ENCODE data around the gene IFNAR2.
"Not testable (repeated sequence)": the region's sequence is repeated elsewhere in the genome, so short reads cannot be mapped to it uniquely, and the experiment has no call there.

IFNAR2 gene

DNA sequence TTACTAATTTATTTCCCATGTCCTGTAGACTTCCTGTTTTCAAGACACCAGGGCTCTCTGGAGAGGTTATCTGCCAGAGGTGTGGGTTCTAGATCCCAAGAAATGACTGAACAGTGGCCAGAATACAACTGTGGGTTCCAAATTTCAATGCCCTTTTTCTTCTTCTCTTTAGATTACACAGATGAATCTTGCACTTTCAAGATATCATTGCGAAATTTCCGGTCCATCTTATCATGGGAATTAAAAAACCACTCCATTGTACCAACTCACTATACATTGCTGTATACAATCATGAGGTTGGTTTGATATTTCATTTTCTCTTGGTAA is 15.0 kb downstream of the IFNAR2 start:
- no peak for DNase-seq (ENCODE audit: low spot score)

DNA sequence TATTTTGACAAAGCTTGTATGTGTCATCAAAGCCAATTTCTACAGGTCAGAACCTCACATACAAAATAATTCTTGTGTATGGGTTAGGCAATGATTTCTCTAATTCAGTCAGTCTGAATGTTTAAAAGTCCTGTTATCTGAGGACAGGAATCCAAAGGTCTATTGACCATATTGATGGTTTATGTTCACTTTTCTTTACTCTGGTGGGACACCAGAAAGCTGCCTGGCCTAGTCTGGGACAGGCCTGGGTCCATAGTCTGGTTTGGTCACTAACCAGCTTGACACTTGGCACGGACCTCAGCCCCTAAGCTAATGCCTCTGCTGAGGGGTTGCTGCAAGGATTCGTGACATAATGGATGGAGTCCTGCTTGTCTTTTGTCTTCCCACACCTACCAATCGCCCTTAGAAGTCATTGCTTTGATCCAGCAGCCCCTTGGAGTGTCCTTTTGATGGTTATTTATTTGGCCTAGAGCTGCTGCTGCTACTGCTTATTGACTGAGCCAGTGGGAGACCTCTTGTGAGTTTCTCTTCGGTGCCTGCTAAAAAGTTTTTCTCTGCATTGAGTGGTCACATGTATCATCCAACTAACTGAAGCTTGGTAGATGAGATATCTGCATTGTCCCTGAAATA is 15.7 kb downstream of the IFNAR2 start:
- no peak for DNase-seq (ENCODE audit: low spot score)

DNA sequence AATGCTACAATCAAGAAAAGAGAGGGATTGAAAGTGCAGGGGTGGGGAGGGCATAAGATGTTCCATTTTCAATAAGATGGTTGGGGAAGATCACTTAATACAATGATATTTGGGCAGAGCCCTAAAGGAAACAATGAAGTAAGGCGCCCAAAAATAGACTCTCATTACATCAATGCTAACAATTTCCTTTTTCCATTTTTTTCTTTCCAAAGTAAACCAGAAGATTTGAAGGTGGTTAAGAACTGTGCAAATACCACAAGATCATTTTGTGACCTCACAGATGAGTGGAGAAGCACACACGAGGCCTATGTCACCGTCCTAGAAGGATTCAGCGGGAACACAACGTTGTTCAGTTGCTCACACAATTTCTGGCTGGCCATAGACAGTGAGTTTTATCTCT is 16.8 kb downstream of the IFNAR2 start:
- DNase-seq (ENCODE audit: low spot score): no peak

DNA sequence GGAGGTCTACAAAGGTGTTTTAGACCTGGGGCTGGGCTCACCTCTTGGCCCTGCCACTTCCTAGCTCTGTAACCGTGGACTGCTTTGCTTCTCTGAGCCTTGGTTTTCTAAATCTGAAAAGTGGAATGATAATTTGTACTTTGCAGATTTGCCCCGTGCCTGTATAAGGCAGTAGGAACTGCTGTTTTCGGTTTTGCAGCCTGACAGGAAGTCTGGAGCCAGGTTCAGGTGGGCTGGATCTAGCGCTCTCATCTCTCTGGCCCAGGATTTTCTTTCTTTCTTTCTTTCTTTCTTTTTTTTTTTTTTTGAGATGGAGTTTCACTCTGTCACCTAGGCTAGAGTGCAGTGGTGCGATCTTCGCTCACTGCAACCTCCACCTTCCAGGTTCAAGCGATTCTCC is 17.2 kb downstream of the IFNAR2 start:
- DNase-seq (ENCODE audit: low spot score): no peak

DNA sequence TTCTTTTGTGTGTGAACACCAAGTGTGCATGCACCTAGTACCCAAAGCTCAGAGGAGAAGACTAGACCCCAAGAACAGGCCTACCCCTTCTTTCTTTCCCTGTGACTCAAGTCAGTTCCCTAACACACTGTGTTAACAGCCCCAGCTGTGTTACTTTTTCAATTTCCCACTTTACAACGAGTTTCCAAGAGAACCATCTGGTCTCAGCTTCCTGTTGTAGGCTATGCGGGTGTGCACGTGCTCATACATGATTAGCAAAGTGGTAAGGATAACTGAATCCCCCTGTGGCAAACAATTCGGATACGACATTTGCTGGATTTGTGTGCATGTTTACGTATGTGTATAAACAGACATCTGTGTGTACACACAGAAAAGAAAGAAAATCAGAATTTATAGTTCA is 17.9 kb downstream of the IFNAR2 start:
- DNase-seq (ENCODE audit: low spot score): no peak

DNA sequence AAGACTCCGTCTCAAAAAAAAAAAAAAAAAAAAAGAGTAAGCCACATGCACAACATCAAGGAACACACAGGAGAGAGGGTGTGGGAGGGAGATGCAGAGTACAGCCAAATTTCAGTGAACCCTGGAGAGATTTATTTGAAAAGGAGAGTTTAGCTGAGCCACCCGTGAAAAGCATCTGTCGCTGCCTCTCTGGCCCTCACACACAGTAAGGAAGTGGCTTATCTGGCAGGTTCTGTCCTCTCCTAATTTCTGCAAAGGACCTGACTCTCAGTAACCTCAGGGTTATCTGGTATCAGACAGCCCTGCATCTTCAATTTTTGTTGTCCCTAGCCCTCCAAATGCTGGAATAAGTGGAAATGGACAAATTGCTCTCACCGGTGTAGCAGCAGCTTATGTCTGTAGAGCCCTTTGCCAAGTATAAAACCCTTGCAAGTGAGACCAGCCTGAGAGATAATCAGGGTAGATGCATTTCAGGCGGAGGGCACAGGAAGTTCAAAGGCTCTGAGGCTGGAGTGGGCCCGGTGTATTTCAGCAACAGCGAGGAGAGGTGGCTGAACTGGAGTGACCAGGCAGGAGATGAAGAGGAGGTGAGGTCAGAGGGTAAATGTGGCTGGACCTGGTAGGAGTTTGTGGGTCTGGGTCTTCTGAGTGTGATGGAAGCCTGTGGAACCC is 19.7 kb downstream of the IFNAR2 start:
- DNase-seq (ENCODE audit: low spot score): no peak

DNA sequence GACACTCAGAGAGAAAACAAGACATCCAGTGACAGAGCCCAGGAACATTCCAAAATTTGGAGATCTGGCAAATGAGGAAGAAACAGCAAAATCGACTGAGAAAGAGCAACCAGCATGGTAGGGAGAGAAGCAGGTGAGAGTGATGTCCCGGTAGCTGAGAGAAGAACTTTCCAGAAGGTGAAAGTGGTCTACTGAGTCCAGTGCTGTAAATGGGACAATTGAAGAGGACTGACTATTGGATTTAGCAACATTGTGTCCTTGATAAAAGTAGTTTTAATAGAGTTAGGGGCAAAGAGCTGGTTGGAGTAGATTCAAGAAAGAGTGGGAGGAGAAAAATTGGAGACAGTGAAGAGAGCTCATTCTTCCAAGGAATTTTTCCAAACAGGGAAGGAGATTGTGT is 21.4 kb downstream of the IFNAR2 start:
- DNase-seq (ENCODE audit: low spot score): no peak

DNA sequence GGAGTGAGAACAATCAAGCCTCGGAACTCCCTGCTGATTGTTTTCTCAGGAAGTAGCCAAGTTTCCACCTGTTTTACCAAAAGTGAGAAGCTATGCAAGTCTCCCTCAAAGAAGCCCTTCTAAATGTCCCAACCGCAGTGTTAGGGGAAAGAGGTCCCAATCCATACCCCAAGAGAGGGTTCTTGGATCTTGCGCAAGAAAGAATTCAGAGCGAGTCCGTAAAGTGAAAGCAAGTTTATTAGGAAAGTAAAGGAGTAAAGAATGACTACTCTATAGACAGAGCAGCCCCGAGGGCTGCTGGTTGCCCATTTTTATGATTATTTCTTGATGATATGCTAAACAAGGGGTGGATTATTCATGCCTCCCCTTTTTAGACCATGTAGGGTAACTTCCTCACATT is 23.6 kb downstream of the IFNAR2 start:
- not testable (repeated sequence) for DNase-seq (ENCODE audit: low spot score)

DNA sequence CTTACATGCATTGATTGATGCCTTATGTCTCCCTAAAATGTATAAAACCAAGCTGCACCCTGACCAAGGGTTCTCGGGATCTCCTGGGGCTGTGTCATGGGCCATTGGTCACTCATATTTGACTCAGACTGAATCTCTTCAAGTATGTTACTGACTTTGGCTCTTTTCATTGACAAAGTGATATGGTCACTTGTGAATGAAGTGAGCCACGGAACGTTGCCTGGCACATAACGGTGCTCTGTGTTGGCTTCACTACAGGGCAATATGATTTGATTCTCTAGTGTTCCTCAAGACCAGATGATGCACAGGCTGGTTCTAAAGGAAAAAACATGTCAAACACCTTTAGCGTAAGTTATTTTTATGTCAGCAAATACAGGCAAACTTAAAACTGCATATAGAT is 25.0 kb downstream of the IFNAR2 start:
- no peak for DNase-seq (ENCODE audit: low spot score)

DNA sequence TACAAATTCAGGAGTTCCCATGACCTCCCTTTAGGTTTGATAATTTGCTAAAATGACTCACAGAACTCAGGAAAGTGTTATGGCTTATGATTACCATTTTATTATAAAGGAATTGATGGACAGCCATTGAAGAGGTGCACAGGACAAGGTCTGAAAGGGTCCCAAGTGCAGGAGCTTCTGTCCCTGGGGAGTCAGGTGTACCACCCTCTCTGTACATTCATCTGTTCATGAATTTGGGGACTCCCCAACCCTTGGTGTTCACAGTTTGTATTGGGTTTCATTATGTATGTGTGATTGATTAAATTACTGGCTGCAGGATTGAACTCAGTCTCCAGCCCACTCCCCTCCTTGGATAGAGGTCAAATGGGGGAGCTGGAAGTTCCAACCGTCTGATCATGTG is 25.7 kb downstream of the IFNAR2 start:
- DNase-seq (ENCODE audit: low spot score): no peak

DNA sequence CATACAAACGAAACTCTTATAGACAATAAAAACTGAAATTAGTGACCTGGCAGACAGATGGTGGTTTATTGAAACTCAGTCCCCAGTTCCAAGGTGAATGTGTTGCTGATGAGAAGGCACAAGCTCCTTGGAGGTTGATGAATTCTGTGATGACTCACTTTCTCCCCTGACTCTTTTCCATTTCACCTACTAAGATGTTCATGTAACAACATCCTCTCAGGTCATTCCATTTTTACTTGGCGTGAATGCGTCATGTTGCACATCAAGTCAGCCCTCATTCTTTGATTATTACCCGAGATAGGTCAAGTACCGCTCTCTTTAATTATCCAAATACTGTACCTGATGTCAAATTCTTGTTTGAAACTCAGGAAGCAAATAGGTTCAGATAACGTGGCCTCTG is 26.3 kb downstream of the IFNAR2 start:
- no peak for DNase-seq (ENCODE audit: low spot score)

DNA sequence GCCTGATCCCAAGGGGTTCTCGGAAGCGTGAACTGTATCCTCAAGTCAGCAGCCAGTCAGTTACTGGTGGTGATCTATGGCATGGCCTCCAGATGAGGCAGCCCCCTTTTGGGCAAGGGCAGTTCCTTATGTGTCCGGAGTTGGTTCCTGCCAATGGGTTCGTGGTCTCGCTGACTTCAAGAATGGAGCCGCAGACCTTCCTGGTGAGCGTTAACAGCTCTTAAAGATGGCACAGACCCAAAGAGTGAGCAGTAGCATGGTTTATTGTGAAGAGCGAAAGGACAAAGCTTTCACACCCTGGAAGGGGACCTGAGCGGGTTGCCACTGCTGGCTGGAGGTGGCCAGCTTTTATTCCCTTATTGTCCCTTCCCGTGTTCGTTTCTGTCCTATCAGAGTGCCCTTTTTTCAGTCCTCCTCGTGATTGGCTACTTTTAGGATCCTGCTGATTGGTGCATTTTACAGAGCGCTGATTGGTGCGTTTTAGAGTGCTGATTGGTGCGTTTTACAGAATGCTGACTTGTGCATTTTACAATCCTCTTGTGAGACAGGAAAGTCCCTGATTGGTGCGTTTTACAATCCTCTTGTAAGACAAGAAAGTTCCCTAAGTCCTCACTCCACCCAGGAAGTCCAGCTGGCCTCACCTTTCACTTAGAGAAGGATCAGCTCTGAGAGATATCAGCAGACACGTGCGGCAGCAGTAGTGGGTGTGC is 27.5 kb downstream of the IFNAR2 start:
- DNase-seq (ENCODE audit: low spot score): no peak

DNA sequence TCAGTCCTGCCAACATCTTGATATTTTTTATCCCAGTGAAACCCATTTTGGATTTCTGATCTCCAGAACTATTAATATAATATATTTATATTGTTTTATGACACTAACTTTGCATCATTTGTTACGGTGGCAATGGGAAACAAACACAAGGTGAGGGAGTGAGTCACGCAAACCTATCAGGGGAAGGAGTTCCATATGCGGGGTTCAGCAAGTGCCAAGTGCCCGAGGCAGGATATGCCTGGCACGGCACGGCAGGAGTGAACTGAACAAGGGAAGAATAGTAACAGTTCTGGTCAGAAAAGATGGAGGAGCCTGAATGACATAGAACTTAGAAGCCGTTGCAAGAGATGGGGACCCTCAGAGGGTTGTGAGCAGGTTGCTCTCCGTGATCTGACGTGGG is 28.7 kb downstream of the IFNAR2 start:
- no peak for DNase-seq (ENCODE audit: low spot score)

DNA sequence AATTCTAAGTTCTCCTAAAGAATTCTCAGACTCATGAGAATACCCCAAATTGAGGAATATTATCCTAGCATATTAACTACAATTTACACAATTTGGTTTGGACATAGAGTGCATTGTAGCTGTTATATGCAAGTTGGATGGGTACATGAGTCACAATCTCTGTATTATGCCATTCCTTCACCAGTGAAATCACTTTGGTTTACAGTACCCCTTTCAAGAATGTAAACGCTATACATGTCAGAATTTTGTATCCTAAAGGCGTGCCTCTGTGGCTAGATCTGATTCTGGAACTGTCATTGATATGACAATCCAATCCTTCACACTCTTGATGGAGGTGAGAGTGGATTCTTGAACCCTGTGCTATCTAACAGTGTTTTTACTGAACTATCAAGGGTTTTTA is 29.7 kb downstream of the IFNAR2 start:
- no peak for DNase-seq (ENCODE audit: low spot score)

DNA sequence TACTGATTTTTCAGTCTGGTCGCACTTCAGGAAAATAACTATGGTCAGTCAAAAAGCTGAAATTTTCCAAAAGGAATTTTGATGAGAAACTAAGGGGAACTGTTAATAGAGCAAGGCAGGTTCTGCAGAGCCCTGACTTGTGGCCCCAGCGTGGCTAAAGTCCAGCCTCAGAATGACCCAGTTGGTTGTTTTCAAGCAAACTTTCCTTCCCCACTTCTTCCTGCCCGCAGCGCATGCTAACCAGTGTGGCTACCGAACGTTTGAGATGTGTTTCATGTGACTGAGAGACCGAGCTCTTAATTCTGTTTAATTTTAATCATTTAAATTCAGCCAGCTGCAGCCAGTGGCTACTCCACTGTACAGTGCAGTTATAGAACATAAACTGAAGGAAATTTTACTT is 30.3 kb downstream of the IFNAR2 start:
- DNase-seq (ENCODE audit: low spot score): peak; percentile 59

DNA sequence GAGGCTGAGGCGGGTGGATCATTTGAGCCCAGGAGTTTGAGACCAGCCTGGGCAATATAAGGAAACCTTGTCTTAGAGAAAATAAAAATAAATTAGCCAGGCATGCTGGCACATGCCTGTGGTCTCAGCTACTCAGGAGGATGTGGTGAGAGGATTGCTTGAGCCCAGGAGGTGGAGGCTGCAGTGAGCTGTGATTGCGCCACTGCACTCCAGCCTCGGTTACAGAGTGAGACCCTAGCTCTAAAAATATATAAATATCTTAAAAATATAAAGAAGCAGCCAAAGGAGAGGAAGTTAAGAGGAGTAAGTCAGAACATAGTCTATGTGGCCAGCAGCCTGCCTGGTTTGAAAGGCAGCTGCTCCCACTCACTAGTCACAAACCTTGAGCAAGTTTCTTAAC is 31.9 kb downstream of the IFNAR2 start:
- peak; percentile 38 for DNase-seq (ENCODE audit: low spot score)

DNA sequence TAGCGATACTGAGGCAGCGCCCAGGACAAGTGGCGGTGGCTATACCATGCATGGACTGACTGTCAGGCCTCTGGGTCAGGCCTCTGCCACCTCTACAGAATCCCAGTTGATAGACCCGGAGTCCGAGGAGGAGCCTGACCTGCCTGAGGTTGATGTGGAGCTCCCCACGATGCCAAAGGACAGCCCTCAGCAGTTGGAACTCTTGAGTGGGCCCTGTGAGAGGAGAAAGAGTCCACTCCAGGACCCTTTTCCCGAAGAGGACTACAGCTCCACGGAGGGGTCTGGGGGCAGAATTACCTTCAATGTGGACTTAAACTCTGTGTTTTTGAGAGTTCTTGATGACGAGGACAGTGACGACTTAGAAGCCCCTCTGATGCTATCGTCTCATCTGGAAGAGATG is 33.2 kb downstream of the IFNAR2 start:
- DNase-seq (ENCODE audit: low spot score): no peak

DNA sequence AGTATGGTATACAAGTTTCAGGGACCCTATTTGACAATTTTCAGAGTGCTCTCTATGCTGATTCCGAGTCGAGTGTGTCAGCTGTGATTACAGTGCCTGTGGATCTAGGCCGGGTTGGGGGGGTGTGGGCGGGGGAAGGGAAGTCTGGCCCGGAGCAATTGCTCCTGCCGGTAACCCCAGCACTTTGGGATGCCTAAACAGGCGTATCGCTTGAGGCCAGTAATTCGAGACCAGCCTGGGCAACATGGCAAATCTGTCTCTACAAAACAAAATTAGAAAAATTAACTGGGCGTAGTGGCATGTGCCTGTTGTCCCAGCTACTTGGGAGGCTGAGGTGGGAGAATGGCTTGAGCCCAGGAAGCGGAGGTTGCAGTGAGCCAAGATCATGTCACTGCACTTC is 34.8 kb downstream of the IFNAR2 start:
- DNase-seq (ENCODE audit: low spot score): no peak

DNA sequence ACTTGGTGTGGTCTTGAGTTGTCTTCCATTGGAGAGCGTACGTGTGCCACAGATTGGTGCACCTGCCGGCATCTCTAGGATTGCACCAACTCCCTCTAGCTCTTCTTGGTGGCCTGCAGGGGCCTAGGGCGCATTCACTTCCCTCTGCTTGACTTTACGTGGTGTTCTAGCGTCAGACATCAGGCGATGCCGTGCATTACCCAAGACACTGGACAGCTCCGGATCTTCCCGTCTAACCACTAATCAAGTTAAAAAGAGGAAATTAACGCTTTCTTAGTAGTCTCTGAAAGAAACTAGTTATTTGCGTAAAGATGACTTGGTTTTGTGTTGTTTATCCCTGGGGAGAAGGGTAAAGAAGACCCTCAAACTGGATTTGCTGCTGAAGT is 35.9 kb downstream of the IFNAR2 start:
- peak; percentile 80 for DNase-seq (ENCODE audit: low spot score)

DNA sequence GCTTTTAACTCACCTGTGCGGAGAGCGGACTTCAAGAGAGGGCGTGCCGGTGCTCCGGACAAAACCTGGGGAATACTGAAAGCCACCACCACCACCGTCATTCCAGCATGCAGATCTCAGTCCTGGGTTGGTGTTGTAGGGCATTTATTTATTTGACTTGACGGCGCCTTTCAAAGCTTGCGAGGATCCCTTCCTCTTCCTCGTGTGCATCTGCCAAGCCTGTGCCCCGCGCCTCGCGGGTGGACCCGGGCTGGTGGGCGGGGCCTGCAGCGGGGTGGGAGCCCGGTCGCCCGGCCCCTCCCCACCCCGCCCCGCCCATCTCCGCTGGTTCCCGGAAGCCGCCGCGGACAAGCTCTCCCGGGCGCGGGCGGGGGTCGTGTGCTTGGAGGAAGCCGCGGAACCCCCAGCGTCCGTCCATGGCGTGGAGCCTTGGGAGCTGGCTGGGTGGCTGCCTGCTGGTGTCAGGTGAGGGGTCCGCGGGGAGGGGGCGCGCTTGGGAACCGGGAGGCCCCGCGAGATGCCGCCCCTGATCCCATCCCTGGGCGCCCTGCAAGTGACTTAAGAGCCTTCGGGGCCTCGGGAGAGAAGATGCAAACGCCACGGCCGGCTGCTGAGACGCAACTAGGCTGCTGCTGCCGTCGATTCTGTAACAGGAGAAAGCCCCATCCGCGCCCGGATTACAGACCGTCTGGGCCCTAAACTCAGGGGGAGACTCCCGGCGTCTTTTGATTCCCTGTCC is 36.5 kb downstream of the IFNAR2 start, which contains the start of gene IL10RB:
Gene IL10RB (plus strand): TSS at position 318 of the 739 bp plus-strand sequence. CDS start 99 bp downstream, at position 417.
- DNase-seq (ENCODE audit: low spot score): peak; percentile 78

DNA sequence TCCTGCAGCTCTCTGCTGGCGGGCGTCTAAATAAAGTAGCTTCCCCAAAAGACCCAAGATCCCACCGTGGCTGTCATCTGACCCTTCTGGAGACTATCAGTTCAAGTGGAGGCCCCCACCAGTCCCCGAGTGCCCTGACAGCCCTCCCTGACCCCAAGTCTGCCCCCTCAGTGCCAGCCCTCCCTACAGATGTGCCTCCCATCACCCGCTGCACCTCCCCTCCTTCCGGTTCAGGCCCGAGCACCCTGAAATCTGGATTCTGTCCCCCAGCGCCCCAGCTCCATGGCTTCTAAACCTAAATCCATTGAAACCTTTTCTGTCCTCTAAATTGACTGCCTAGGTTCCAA is 37.0 kb downstream of the IFNAR2 start:
- no peak for DNase-seq (ENCODE audit: low spot score)

DNA sequence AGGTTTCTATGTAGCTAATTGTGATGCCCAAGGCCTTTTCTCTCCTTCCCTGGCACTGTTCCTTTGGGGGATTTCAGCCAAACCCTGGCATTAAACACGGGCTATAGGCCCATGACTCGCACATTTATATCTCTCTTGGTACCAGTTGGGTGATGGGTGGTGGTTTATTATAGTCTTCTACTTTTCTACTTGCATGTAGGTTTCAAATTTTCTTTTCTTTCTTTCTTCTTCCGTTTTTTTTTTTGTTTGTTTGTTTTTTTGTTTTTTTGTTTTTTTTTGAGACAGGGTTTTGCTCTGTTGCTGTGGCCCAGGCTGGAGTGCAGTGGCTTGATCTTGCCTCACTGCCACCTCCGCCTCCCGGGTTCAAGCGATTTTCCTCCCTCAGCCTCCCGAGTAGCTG is 37.5 kb downstream of the IFNAR2 start:
- DNase-seq (ENCODE audit: low spot score): no peak

DNA sequence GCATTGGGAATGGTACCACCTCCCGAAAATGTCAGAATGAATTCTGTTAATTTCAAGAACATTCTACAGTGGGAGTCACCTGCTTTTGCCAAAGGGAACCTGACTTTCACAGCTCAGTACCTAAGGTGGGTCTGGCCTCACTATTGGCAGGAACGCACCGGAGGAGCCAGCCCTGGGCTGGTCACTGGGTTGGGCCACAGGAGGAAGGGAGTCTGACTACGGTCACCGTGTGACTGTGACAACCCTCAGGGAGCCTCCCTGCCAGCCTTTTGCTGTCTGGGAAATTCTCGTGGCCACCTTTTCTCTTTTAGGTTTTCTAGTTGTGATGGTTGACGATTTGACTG is 38.6 kb downstream of the IFNAR2 start:
- DNase-seq (ENCODE audit: low spot score): no peak
